ENCODE data around the gene FGB. TPM values are rescaled to one million over a fixed set of nuclear protein-coding genes. Genes with fewer than 3 reads are reported as not detected.

The FGB gene
- total and polyA plus RNA-seq, 2 of the 13 experiments (the other 11 are each of a cell fraction or from before 2014, with no cell fraction given) = 226 to 784 TPM

DNA sequence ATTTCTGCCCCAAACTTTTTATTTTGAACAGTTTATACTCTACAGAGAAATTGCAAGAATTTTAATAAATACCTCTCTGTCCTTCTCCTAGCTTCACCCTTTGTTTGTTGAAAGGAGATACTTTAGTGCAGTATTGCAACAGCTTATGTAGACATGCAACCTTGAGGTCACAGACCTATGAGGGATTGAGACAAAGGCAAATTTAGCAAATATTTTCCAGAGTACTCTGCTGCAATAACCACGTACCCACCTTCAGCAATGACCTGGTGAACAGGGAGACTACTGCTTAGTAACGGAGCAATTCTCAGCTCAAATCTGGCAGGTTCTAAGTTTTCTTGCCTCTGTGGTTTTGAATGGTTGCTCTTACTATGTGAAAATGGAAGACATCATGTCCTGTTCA is 14.5 kb downstream of the FGB start (continued):
- TF ChIP-seq, protein P1, sequence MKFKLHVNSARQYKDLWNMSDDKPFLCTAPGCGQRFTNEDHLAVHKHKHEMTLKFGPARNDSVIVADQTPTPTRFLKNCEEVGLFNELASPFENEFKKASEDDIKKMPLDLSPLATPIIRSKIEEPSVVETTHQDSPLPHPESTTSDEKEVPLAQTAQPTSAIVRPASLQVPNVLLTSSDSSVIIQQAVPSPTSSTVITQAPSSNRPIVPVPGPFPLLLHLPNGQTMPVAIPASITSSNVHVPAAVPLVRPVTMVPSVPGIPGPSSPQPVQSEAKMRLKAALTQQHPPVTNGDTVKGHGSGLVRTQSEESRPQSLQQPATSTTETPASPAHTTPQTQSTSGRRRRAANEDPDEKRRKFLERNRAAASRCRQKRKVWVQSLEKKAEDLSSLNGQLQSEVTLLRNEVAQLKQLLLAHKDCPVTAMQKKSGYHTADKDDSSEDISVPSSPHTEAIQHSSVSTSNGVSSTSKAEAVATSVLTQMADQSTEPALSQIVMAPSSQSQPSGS (CRISPR knock-in tag; IDR thresholded peaks at IDR 0.05) = peak; percentile 84; the same call in 1 of the 2 replicates
- TF ChIP-seq ZMYM3 (CRISPR knock-in tag; IDR thresholded peaks at IDR 0.05) = no peak; the same call in 1 of the 2 replicates
- peak; percentile 97 for TF ChIP-seq HMG20A (CRISPR knock-in tag; IDR thresholded peaks at IDR 0.05; ENCODE audit: borderline replicate concordance)
- no peak for TF ChIP-seq PAF1 (CRISPR knock-in tag; IDR thresholded peaks at IDR 0.05)
- peak; percentile 97 for TF ChIP-seq NCOA2 (CRISPR knock-in tag; IDR thresholded peaks at IDR 0.05)
- no peak for TF ChIP-seq SYNCRIP (IDR thresholded peaks at IDR 0.05; ENCODE audit: insufficient read depth, low read depth, low read length)
- TF ChIP-seq ZNF225 (CRISPR knock-in tag; IDR thresholded peaks at IDR 0.05) = no peak
- TF ChIP-seq SALL2 (CRISPR knock-in tag; IDR thresholded peaks at IDR 0.05) = no peak
- TF ChIP-seq HNRNPLL (IDR thresholded peaks at IDR 0.05; ENCODE audit: low read depth, low read length, poor library complexity, severe bottlenecking) = no peak
- no peak for TF ChIP-seq SSRP1 (CRISPR knock-in tag; IDR thresholded peaks at IDR 0.05)
- no peak for TF ChIP-seq ZNF460 (CRISPR knock-in tag; IDR thresholded peaks at IDR 0.05; ENCODE audit: borderline replicate concordance)
- no peak for TF ChIP-seq ZSCAN30 (CRISPR knock-in tag; IDR thresholded peaks at IDR 0.05)
- peak; percentile 67 for TF ChIP-seq LCORL (IDR thresholded peaks at IDR 0.05)
- TF ChIP-seq LCORL (CRISPR knock-in tag; IDR thresholded peaks at IDR 0.05) = peak; percentile 72; the same call in 1 of the 2 replicates
- TF ChIP-seq, protein P2, sequence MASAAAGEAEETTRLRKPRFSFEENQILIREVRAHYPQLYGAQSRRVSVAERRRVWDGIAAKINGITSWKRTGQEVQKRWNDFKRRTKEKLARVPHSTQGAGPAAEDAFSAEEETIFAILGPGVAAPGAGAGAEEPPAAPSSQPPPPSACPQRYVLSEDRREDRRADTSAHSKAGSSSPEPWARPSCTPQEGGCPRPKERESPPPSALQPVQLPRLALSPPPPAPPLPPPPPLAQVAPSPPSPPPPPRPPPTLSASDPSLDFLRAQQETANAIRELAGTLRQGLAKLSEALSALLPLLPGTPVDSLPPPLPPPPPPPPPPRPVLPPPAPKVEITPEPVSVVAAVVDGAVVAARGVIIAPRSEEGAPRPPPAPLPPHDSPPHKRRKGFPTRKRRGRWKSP (CRISPR knock-in tag; IDR thresholded peaks at IDR 0.05) = no peak; the same call in 1 of the 2 replicates
- no peak for TF ChIP-seq ZNF724P (CRISPR knock-in tag; IDR thresholded peaks at IDR 0.05; ENCODE audit: borderline replicate concordance)
- TF ChIP-seq, protein P3, sequence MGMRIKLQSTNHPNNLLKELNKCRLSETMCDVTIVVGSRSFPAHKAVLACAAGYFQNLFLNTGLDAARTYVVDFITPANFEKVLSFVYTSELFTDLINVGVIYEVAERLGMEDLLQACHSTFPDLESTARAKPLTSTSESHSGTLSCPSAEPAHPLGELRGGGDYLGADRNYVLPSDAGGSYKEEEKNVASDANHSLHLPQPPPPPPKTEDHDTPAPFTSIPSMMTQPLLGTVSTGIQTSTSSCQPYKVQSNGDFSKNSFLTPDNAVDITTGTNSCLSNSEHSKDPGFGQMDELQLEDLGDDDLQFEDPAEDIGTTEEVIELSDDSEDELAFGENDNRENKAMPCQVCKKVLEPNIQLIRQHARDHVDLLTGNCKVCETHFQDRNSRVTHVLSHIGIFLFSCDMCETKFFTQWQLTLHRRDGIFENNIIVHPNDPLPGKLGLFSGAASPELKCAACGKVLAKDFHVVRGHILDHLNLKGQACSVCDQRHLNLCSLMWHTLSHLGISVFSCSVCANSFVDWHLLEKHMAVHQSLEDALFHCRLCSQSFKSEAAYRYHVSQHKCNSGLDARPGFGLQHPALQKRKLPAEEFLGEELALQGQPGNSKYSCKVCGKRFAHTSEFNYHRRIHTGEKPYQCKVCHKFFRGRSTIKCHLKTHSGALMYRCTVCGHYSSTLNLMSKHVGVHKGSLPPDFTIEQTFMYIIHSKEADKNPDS (CRISPR knock-in tag; IDR thresholded peaks at IDR 0.05) = peak; percentile 96
- TF ChIP-seq SOX6 (IDR thresholded peaks at IDR 0.05) = no peak
- peak; percentile 96 for TF ChIP-seq SOX6 (CRISPR knock-in tag; IDR thresholded peaks at IDR 0.05)
- no peak for TF ChIP-seq ATM (IDR thresholded peaks at IDR 0.05; ENCODE audit: borderline replicate concordance)
- no peak for TF ChIP-seq GTF2F1 (IDR thresholded peaks at IDR 0.05; ENCODE audit: low read length)
- no peak for TF ChIP-seq HIVEP1 (CRISPR knock-in tag; IDR thresholded peaks at IDR 0.05)
- TF ChIP-seq ZFP37 (CRISPR knock-in tag; IDR thresholded peaks at IDR 0.05; ENCODE audit: borderline replicate concordance) = no peak
- TF ChIP-seq, protein P4, sequence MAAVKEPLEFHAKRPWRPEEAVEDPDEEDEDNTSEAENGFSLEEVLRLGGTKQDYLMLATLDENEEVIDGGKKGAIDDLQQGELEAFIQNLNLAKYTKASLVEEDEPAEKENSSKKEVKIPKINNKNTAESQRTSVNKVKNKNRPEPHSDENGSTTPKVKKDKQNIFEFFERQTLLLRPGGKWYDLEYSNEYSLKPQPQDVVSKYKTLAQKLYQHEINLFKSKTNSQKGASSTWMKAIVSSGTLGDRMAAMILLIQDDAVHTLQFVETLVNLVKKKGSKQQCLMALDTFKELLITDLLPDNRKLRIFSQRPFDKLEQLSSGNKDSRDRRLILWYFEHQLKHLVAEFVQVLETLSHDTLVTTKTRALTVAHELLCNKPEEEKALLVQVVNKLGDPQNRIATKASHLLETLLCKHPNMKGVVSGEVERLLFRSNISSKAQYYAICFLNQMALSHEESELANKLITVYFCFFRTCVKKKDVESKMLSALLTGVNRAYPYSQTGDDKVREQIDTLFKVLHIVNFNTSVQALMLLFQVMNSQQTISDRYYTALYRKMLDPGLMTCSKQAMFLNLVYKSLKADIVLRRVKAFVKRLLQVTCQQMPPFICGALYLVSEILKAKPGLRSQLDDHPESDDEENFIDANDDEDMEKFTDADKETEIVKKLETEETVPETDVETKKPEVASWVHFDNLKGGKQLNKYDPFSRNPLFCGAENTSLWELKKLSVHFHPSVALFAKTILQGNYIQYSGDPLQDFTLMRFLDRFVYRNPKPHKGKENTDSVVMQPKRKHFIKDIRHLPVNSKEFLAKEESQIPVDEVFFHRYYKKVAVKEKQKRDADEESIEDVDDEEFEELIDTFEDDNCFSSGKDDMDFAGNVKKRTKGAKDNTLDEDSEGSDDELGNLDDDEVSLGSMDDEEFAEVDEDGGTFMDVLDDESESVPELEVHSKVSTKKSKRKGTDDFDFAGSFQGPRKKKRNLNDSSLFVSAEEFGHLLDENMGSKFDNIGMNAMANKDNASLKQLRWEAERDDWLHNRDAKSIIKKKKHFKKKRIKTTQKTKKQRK (IDR thresholded peaks at IDR 0.05; ENCODE audit: low read length) = no peak
